Thyroid gland (tissue), 4 donors: ENCODE measurements around the gene RPGRIP1. TPM values are rescaled to one million over a fixed set of nuclear protein-coding genes. Genes with fewer than 3 reads are reported as not detected.

Experiments used
- DNase-seq, 2 donors: peaks; one replicate each; pipeline ENCODE4 v3.0.0-alpha.2; 2019
- H3K27ac ChIP-seq, 3 donors: fragments of 200-600 bp; sonication (generic); 1 replicate in 2 of 3; 2 replicates in 1 of 3; pipeline ENCODE4 v1.5.1; 2016 to 2019; ENCODE audit warnings: mild to moderate bottlenecking in 1 of 3, moderate library complexity in 1 of 3
- H3K27me3 ChIP-seq: fragments of 200-600 bp; sonication (generic); one replicate; pipeline ENCODE4 v1.5.1; 2019
- H3K36me3 ChIP-seq, 2 donors: fragments of 200-600 bp; sonication (generic); one replicate each; pipeline ENCODE4 v1.5.1; 2016 to 2019
- H3K4me1 ChIP-seq, 2 donors: fragments of 200-600 bp; sonication (generic); one replicate each; pipeline ENCODE4 v1.5.1; 2017 to 2019
- H3K4me3 ChIP-seq, 3 donors: fragments of 200-600 bp; sonication (generic); replicated peaks in 1 of 3; 1 replicate in 2 of 3; 2 replicates in 1 of 3; pipeline ENCODE4 v1.5.1; 2016; ENCODE audit warnings: mild to moderate bottlenecking in 1 of 3
- H3K9me3 ChIP-seq: fragments of 200-600 bp; sonication (generic); one replicate; pipeline ENCODE4 v1.5.1; 2017
- CTCF ChIP-seq, 6 experiments: fragments of 200-600 bp in 3 of 6; fragments of 450-650 bp in 3 of 6; sonication (generic) in 3 of 6; IDR thresholded peaks; one replicate each; pipeline ENCODE4 v1.5.1; 2016 to 2019; ENCODE audit warnings: antibody characterized with exemption in 6 of 6, mild to moderate bottlenecking in 2 of 6, inconsistent platforms in 1 of 6, moderate library complexity in 1 of 6
- POLR2A ChIP-seq, 2 donors: fragments of 450-650 bp; IDR thresholded peaks; one replicate each; pipeline ENCODE4 v1.6.1; 2017; ENCODE audit warnings: antibody characterized with exemption in 2 of 2, mild to moderate bottlenecking in 2 of 2, moderate library complexity in 1 of 2
- WGBS, 2 donors: methylation state at CpG; one replicate each; pipeline ENCODE4 v1.1.5; 2017; 5-methylcytosine and 5-hydroxymethylcytosine counted together
- intact Hi-C: fragments of 100-400 bp; cut with DNase I; formaldehyde crosslinking; loops from one replicate; pipeline ENCODE4 v1.15.1; 2023
- total RNA-seq, 4 donors: library from RNA; depleted of rRNA; stranded (reverse); fragments of >200 nt; gene quantifications; one replicate each; pipeline ENCODE4 v1.2.3, GENCODE V29; 2016

The RPGRIP1 gene
- total RNA-seq, 4 donors from 2014 or later: not detected

- Histone ChIP-seq H3K27me3 (no peaks in the 10 kb centered on the region), H3K4me1 (peaks cover 32 to 36% of the 10 kb centered on the region in 2 donors), H3K4me3 (no peak overlapping the region), H3K36me3 (peaks cover 16 to 20% of the 10 kb centered on the region in 2 donors), H3K9me3 (no peaks in the 10 kb centered on the region), H3K27ac (no peak overlapping the region)
- intact Hi-C loops: no loop called here
- no peak for DNase-seq
- 88 to 91% methylated on average over 10 of the region's 10 CpGs for WGBS, 2 donors
- TF ChIP-seq CTCF (IDR thresholded peaks at IDR 0.05): no peak
- no peak for TF ChIP-seq POLR2A (IDR thresholded peaks at IDR 0.05)
Measured at GRCh38 chr14:21258005-21258888, 21.6 kb upstream of the RPGRIP1 start.

DNA sequence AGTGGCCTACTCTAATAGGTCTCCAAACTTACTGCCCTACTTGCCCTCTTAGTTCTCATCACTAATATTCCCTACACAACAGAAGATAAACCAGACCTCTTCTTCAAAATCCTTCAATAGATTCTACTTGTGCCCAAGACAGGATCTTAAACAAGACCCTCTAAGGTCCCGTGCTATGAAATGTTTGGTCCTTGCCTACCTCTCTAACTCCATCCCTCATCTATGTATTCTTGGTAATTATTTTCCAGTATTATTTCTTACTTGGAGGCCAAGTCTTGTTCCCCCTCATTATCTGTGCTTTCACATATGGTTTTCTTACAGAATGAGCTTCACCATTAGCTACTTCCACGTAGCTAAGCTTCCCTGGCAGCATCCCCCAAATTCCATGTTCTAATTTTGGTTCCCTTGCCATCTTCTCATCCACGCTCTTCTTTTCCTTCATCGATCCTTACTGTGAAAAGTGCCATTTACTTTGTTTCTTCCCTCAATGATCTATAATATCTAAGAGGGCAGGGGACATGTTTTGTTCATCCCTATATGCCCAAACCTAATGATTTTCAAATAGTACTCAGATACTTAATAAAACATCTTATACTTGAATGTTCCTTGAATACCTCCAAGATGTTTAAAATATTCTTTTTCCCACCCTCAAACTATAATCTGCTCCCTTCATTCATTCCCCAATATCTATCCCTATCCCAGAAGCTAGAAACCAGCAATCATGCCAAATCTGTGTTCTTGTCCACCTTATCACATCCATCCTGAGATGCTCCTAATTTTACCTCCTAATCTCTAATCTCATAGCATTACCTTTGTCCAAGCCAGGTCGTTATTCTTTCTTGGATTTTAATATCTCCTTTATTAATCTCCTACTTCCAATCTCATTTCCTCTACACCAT is 20.7 kb upstream of the RPGRIP1 start:
- no peaks in the 10 kb centered on the region for H3K9me3 ChIP-seq
- peaks cover 41 to 44% of the 10 kb centered on the region in 2 donors for H3K4me1 ChIP-seq
- DNase-seq: no peak
- peaks cover 16 to 20% of the 10 kb centered on the region in 2 donors for H3K36me3 ChIP-seq
- H3K27ac ChIP-seq: no peak overlapping the region
- TF ChIP-seq CTCF (IDR thresholded peaks at IDR 0.05) (no peak), POLR2A (IDR thresholded peaks at IDR 0.05) (no peak)
- H3K27me3 ChIP-seq: no peaks in the 10 kb centered on the region
- WGBS, 2 donors: 93 to 94% methylated on average over 5 of the region's 5 CpGs
- H3K4me3 ChIP-seq: no peak overlapping the region
- intact Hi-C loops: no loop called here

GRCh38 chr14:21261824-21262223 is 18.1 kb upstream of the RPGRIP1 start:
- Histone ChIP-seq H3K9me3 (no peaks in the 10 kb centered on the region), H3K27ac (no peak overlapping the region), H3K4me3 (no peak overlapping the region), H3K27me3 (no peaks in the 10 kb centered on the region), H3K36me3 (peaks cover 17 to 19% of the 10 kb centered on the region in 2 donors), H3K4me1 (peaks cover 41 to 46% of the 10 kb centered on the region in 2 donors)
- TF ChIP-seq CTCF (IDR thresholded peaks at IDR 0.05) (no peak), POLR2A (IDR thresholded peaks at IDR 0.05) (no peak)
- no peak for DNase-seq
- WGBS, 2 donors: 68 to 83% methylated on average over 1 of the region's 1 CpG
- intact Hi-C loops: loop anchor here (10.0 kb wide), 1 partner anchor 123 kb away; the partner anchor contains the start of gene SUPT16H

DNA sequence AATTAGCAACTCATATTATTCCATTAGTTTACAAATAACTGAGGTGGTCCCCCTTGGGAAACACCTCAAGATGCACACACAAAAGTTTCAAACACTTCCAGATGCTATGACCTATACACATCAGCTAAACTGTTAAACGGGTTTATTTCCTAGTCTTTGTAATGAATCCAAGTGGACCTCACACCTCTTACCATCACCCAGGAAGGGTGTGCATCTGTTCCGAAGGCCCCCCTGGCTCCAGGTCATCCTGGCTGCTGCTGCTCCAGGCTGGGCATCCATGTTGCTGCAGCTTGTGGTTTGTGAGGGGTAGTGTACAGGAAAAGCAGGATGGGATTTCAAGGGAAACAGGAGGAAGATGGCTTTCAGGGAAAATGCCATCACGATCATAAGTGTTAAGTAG is 17.5 kb upstream of the RPGRIP1 start:
- no peak overlapping the region for H3K4me3 ChIP-seq
- TF ChIP-seq POLR2A (IDR thresholded peaks at IDR 0.05): no peak
- no peak for TF ChIP-seq CTCF (IDR thresholded peaks at IDR 0.05)
- 66 to 67% methylated on average over 3 of the region's 3 CpGs for WGBS, 2 donors
- H3K36me3 ChIP-seq: peaks cover 17 to 19% of the 10 kb centered on the region in 2 donors
- H3K27ac ChIP-seq: no peak overlapping the region
- no peaks in the 10 kb centered on the region for H3K27me3 ChIP-seq
- peaks cover 44 to 46% of the 10 kb centered on the region in 2 donors for H3K4me1 ChIP-seq
- no peak for DNase-seq
- no peaks in the 10 kb centered on the region for H3K9me3 ChIP-seq
- intact Hi-C loops: loop anchor here (10.0 kb wide), 1 partner anchor 122 kb away; the partner anchor contains the start of gene SUPT16H
